GM12872 (cell line): ENCODE measurements around the gene MECP2.

Source experiments
- TF ChIP-seq, protein P1 (sequence below): IDR thresholded peaks from 3 replicates; pipeline ENCODE4 v1.5.1; 2011; ENCODE audit warnings: low read depth, mild to moderate bottlenecking, low read length, moderate library complexity; ENCODE audit not compliant: insufficient read depth

The MECP2 gene

DNA sequence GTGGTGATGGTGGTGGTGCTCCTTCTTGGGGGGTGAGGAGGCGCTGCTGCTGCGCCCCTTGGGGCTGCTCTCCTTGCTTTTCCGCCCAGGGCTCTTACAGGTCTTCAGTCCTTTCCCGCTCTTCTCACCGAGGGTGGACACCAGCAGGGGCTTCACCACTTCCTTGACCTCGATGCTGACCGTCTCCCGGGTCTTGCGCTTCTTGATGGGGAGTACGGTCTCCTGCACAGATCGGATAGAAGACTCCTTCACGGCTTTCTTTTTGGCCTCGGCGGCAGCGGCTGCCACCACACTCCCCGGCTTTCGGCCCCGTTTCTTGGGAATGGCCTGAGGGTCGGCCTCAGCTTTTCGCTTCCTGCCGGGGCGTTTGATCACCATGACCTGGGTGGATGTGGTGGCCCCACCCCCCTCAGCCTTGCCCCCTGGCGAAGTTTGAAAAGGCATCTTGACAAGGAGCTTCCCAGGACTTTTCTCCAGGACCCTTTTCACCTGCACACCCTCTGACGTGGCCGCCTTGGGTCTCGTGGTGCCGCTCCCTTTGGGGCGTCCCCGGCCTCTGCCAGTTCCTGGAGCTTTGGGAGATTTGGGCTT is 66.7 kb downstream of the MECP2 start:
- TF ChIP-seq, protein P1, sequence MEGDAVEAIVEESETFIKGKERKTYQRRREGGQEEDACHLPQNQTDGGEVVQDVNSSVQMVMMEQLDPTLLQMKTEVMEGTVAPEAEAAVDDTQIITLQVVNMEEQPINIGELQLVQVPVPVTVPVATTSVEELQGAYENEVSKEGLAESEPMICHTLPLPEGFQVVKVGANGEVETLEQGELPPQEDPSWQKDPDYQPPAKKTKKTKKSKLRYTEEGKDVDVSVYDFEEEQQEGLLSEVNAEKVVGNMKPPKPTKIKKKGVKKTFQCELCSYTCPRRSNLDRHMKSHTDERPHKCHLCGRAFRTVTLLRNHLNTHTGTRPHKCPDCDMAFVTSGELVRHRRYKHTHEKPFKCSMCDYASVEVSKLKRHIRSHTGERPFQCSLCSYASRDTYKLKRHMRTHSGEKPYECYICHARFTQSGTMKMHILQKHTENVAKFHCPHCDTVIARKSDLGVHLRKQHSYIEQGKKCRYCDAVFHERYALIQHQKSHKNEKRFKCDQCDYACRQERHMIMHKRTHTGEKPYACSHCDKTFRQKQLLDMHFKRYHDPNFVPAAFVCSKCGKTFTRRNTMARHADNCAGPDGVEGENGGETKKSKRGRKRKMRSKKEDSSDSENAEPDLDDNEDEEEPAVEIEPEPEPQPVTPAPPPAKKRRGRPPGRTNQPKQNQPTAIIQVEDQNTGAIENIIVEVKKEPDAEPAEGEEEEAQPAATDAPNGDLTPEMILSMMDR: no peak

GRCh38 chrX:154030266-154030665 is 67.3 kb downstream of the MECP2 start:
- TF ChIP-seq, protein P1: no peak

DNA sequence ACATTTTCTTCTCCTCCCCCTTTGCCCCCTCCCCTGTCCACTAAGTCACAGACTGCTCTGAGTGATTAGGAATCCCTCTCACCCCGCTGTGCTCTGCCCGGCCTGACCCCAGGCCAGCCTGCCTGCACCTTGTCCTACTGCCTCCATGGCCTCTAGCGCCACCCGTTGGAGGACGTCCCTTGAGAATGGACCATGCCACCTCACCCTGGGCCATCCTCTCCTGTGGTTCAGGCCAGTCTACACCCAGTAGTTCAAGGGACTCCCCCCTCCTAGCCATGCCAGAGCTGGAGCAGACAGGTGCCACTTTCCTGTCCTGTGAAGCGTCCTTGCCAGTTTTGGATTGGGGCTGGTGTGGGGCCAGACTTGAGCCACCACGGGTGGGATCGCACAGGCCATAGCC is 68.1 kb downstream of the MECP2 start:
- TF ChIP-seq, protein P1: 0 out of 3 replicates have a peak, but pooled peaks have one; percentile 9

DNA sequence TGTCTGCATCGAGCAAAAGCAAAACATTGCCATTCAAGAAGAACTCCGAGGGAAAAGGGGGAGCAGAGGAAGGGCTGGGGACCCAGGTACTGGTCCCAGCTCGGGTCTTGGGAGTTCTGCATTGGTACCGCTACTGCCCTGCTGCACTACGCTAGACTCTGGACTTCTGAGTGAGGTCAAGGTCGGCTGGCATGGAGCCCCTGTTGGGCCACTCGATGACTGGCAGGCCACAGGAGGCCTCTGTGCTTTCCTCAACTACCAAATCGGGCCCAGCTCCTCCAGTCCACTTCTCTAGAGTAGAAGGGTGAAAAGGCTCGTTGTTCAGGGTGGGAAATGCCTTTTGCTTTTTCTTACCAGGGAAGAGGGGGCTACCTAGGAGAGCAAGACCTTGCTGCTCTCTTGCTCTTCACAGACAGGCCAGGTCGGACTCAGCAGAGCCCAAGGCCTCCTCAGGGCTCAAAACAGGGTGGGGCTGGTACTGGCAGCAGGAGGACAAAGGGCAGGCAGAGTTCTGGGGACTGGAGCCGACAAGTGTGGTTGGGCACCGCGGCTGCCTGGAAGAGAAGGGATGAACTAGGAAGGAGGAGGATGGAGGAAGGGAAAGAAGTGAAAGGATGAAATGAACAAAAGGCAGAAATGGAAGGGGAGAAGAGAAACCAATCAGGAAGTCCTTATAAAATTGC is 68.9 kb downstream of the MECP2 start:
- TF ChIP-seq, protein P1: no peak

- TF ChIP-seq, protein P1: no peak
Measured at GRCh38 chrX:154027986-154028385, 69.5 kb downstream of the MECP2 start.

DNA sequence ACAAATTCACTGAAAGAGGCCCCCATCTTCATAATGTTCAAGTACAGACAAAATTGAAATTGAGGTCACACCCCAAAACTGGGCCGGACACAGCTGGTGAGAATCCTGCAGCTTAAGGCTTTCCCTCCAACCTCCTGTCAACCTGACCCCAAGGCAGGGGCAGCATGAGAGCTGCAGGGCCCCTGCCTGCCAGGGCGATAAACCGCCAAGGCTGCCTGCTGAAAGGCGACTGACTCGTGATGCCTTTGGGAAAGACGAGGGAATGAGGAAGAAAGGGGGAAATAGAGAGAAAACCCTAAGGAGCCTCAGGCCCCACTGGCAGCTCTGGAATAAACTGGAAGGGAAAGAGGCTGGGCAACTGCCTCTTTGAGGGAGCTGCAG is 70.5 kb downstream of the MECP2 start:
- TF ChIP-seq, protein P1: no peak

GRCh38 chrX:154026136-154027021 is 71.1 kb downstream of the MECP2 start:
- TF ChIP-seq, protein P1: no peak
